ENCODE results near the gene MDM1. TPM values are rescaled to one million over a fixed set of nuclear protein-coding genes. Genes with fewer than 3 reads are reported as not detected.
A peak's percentile ranks its signal among the peaks of the same experiment; 100 is the strongest.

The MDM1 gene
- total and polyA plus RNA-seq, 2 of the 13 experiments (the other 11 are each of a cell fraction or from before 2014, with no cell fraction given), result 4.6 to 15.2 TPM

DNA sequence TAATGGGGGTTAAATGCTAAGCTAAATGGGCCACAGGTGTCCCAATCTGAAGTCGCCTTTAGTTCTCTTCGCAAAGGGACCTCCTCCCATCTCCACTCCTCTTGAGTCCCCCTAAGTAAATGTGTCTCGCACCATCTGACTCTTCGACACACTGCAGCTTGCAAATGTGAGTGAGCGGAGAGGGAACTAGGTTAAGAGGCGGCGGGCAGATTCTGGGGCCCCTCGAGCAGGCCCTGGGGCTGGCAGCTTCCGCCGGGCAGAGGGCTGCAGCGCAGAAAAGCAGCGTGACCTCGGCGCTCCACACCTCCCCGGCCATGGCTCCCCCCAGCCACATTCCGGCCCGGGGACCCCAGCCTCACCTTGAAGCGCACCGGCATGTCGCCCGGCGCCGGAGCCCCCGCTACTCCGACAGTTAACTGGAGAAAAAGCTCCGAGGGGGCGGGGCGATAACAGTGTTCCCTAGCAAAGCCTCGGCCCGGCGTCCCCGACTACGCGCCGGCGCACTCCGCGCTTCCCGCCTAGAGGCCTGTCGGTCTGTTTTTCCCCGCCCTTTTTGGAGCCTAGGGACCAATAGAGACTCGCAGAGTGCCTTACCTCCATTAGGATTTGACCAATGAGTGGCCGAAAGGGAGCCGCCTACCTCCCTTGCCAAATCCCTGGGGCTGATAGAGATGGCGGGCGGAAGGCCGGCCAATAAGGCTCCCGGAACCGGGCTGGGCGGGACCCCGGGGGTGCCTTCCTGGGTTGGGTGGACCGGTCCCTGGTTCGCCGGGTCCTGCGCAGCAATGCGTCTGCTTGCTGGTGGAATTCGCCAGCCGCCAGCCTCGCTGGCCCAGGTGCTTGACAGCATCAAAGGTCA lies at the start of gene MDM1 (continued):
- TF ChIP-seq, protein P1, sequence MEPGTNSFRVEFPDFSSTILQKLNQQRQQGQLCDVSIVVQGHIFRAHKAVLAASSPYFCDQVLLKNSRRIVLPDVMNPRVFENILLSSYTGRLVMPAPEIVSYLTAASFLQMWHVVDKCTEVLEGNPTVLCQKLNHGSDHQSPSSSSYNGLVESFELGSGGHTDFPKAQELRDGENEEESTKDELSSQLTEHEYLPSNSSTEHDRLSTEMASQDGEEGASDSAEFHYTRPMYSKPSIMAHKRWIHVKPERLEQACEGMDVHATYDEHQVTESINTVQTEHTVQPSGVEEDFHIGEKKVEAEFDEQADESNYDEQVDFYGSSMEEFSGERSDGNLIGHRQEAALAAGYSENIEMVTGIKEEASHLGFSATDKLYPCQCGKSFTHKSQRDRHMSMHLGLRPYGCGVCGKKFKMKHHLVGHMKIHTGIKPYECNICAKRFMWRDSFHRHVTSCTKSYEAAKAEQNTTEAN (CRISPR knock-in tag; conservative IDR thresholded peaks at IDR 0.05), result no peak
- TF ChIP-seq ZNF274 (CRISPR knock-in tag; IDR thresholded peaks at IDR 0.05) (no peak), MAFK (conservative IDR thresholded peaks at IDR 0.05 in 1 of 2, IDR thresholded peaks at IDR 0.05 in 1 of 2; ENCODE audit: low read length in 2 of 2) (no peak), ELF1 (CRISPR knock-in tag; IDR thresholded peaks at IDR 0.05) (peak; percentile 62), RARA (CRISPR knock-in tag; IDR thresholded peaks at IDR 0.05) (no peak), ZSCAN25 (CRISPR knock-in tag; IDR thresholded peaks at IDR 0.05) (no peak), NCOA5 (CRISPR knock-in tag; IDR thresholded peaks at IDR 0.05) (no peak), ZNF263 (CRISPR knock-in tag; IDR thresholded peaks at IDR 0.05) (no peak), MTF2 (CRISPR knock-in tag; IDR thresholded peaks at IDR 0.05; ENCODE audit: borderline replicate concordance) (no peak), EED (CRISPR knock-in tag; IDR thresholded peaks at IDR 0.05) (no peak), TCF7L2 (IDR thresholded peaks at IDR 0.05; ENCODE audit: low read depth, low read length) (no peak), TBX3 (IDR thresholded peaks at IDR 0.05; ENCODE audit: borderline replicate concordance) (no peak)
- TF ChIP-seq, protein P2, sequence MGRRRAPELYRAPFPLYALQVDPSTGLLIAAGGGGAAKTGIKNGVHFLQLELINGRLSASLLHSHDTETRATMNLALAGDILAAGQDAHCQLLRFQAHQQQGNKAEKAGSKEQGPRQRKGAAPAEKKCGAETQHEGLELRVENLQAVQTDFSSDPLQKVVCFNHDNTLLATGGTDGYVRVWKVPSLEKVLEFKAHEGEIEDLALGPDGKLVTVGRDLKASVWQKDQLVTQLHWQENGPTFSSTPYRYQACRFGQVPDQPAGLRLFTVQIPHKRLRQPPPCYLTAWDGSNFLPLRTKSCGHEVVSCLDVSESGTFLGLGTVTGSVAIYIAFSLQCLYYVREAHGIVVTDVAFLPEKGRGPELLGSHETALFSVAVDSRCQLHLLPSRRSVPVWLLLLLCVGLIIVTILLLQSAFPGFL (CRISPR knock-in tag; IDR thresholded peaks at IDR 0.05), result no peak
- TF ChIP-seq, protein P3, sequence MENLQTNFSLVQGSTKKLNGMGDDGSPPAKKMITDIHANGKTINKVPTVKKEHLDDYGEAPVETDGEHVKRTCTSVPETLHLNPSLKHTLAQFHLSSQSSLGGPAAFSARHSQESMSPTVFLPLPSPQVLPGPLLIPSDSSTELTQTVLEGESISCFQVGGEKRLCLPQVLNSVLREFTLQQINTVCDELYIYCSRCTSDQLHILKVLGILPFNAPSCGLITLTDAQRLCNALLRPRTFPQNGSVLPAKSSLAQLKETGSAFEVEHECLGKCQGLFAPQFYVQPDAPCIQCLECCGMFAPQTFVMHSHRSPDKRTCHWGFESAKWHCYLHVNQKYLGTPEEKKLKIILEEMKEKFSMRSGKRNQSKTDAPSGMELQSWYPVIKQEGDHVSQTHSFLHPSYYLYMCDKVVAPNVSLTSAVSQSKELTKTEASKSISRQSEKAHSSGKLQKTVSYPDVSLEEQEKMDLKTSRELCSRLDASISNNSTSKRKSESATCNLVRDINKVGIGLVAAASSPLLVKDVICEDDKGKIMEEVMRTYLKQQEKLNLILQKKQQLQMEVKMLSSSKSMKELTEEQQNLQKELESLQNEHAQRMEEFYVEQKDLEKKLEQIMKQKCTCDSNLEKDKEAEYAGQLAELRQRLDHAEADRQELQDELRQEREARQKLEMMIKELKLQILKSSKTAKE (CRISPR knock-in tag; IDR thresholded peaks at IDR 0.05; ENCODE audit: borderline replicate concordance), result no peak
- TF ChIP-seq, protein P4, sequence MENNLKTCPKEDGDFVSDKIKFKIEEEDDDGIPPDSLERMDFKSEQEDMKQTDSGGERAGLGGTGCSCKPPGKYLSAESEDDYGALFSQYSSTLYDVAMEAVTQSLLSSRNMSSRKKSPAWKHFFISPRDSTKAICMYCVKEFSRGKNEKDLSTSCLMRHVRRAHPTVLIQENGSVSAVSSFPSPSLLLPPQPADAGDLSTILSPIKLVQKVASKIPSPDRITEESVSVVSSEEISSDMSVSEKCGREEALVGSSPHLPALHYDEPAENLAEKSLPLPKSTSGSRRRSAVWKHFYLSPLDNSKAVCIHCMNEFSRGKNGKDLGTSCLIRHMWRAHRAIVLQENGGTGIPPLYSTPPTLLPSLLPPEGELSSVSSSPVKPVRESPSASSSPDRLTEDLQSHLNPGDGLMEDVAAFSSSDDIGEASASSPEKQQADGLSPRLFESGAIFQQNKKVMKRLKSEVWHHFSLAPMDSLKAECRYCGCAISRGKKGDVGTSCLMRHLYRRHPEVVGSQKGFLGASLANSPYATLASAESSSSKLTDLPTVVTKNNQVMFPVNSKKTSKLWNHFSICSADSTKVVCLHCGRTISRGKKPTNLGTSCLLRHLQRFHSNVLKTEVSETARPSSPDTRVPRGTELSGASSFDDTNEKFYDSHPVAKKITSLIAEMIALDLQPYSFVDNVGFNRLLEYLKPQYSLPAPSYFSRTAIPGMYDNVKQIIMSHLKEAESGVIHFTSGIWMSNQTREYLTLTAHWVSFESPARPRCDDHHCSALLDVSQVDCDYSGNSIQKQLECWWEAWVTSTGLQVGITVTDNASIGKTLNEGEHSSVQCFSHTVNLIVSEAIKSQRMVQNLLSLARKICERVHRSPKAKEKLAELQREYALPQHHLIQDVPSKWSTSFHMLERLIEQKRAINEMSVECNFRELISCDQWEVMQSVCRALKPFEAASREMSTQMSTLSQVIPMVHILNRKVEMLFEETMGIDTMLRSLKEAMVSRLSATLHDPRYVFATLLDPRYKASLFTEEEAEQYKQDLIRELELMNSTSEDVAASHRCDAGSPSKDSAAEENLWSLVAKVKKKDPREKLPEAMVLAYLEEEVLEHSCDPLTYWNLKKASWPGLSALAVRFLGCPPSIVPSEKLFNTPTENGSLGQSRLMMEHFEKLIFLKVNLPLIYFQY (CRISPR knock-in tag; IDR thresholded peaks at IDR 0.05; ENCODE audit: borderline replicate concordance), result peak; percentile 99
- TF ChIP-seq, protein P5, sequence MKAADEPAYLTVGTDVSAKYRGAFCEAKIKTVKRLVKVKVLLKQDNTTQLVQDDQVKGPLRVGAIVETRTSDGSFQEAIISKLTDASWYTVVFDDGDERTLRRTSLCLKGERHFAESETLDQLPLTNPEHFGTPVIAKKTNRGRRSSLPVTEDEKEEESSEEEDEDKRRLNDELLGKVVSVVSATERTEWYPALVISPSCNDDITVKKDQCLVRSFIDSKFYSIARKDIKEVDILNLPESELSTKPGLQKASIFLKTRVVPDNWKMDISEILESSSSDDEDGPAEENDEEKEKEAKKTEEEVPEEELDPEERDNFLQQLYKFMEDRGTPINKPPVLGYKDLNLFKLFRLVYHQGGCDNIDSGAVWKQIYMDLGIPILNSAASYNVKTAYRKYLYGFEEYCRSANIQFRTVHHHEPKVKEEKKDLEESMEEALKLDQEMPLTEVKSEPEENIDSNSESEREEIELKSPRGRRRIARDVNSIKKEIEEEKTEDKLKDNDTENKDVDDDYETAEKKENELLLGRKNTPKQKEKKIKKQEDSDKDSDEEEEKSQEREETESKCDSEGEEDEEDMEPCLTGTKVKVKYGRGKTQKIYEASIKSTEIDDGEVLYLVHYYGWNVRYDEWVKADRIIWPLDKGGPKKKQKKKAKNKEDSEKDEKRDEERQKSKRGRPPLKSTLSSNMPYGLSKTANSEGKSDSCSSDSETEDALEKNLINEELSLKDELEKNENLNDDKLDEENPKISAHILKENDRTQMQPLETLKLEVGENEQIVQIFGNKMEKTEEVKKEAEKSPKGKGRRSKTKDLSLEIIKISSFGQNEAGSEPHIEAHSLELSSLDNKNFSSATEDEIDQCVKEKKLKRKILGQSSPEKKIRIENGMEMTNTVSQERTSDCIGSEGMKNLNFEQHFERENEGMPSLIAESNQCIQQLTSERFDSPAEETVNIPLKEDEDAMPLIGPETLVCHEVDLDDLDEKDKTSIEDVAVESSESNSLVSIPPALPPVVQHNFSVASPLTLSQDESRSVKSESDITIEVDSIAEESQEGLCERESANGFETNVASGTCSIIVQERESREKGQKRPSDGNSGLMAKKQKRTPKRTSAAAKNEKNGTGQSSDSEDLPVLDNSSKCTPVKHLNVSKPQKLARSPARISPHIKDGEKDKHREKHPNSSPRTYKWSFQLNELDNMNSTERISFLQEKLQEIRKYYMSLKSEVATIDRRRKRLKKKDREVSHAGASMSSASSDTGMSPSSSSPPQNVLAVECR (CRISPR knock-in tag; IDR thresholded peaks at IDR 0.05; ENCODE audit: borderline replicate concordance), result peak; percentile 84
